Neural cell (in vitro differentiated cells): Measurements from ENCODE around the gene FYCO1. TPM values are rescaled to one million over a fixed set of nuclear protein-coding genes. Genes with fewer than 3 reads are reported as not detected.

ENCODE experiments used
- H2AFZ ChIP-seq: fragments of 200-600, 300-800 bp; sonication (generic), shearing (Covaris generic); 2 replicates; pipeline ENCODE4 v1.6.0; 2014; ENCODE audit warnings: low read depth, mild to moderate bottlenecking, antibody characterized with exemption, low read length, moderate library complexity
- H3F3A ChIP-seq: fragments of 200-600 bp; shearing (Covaris generic); 2 replicates; pipeline ENCODE4 v1.6.1; 2016; ENCODE audit warnings: mild to moderate bottlenecking, moderate library complexity, mixed read lengths, antibody characterized with exemption, low read length; ENCODE audit not compliant: insufficient read depth, poor library complexity, severe bottlenecking
- H3K27ac ChIP-seq: fragments of 200-600, 300-800 bp; sonication (generic), shearing (Covaris generic); 2 replicates; pipeline ENCODE4 v1.5.1; 2014; ENCODE audit warnings: mild to moderate bottlenecking, low read length, moderate library complexity
- H3K27me3 ChIP-seq: fragments of 300-800, 200-600 bp; sonication (generic), shearing (Covaris generic); 2 replicates; pipeline ENCODE4 v1.6.0; 2014; ENCODE audit warnings: mild to moderate bottlenecking, low read depth, low read length, moderate library complexity; ENCODE audit not compliant: insufficient read depth
- H3K36me3 ChIP-seq: fragments of 300-800, 200-600 bp; sonication (generic), shearing (Covaris generic); 2 replicates; pipeline ENCODE4 v1.5.1; 2014; ENCODE audit warnings: mild to moderate bottlenecking, antibody characterized with exemption, low read length, moderate library complexity; ENCODE audit not compliant: insufficient read depth
- H3K4me2 ChIP-seq: fragments of 300-800, 200-600 bp; sonication (generic), shearing (Covaris generic); 2 replicates; pipeline ENCODE4 v1.6.0; 2014; ENCODE audit warnings: mild to moderate bottlenecking, low read length
- H3K4me3 ChIP-seq: fragments of 300-800, 200-600 bp; sonication (generic), shearing (Covaris generic); 2 replicates; pipeline ENCODE4 v1.5.1; 2014; ENCODE audit warnings: mild to moderate bottlenecking, low read length, moderate library complexity
- H3K79me2 ChIP-seq: fragments of 200-600 bp; shearing (Covaris generic); replicated peaks from 2 replicates; pipeline ENCODE4 v1.6.0; 2014; ENCODE audit warnings: mild to moderate bottlenecking, low read length, moderate library complexity; ENCODE audit not compliant: insufficient read depth
- H3K9ac ChIP-seq: fragments of 300-800, 200-600 bp; sonication (generic), shearing (Covaris generic); 2 replicates; pipeline ENCODE4 v1.6.1; 2016; ENCODE audit warnings: mild to moderate bottlenecking, low read length, mixed read lengths
- H3K9me2 ChIP-seq: fragments of 200-600 bp; shearing (Covaris generic); 2 replicates; pipeline ENCODE4 v1.6.1; 2016; ENCODE audit warnings: mild to moderate bottlenecking, low read length, mixed read lengths; ENCODE audit not compliant: insufficient read depth
- H3K9me3 ChIP-seq: fragments of 200-600, 300-800 bp; sonication (generic), shearing (Covaris generic); 2 replicates; pipeline ENCODE4 v1.6.1; 2016; ENCODE audit warnings: mild to moderate bottlenecking, mixed run types, low read length, moderate library complexity, mixed read lengths
- H4K20me1 ChIP-seq: fragments of 200-600 bp; shearing (Covaris generic); 2 replicates; pipeline ENCODE4 v1.6.1; 2016; ENCODE audit warnings: mild to moderate bottlenecking, mixed run types; ENCODE audit not compliant: insufficient read depth
- CTCF ChIP-seq: fragments of 450-650 bp; IDR thresholded peaks from 2 replicates; pipeline ENCODE4 v1.5.1; 2014; ENCODE audit warnings: antibody characterized with exemption, mild to moderate bottlenecking, moderate library complexity; ENCODE audit not compliant: poor library complexity, severe bottlenecking
- EP300 ChIP-seq: fragments of 450-650 bp; conservative IDR thresholded peaks from 2 replicates; pipeline ENCODE4 v1.6.1; 2014; ENCODE audit warnings: antibody characterized with exemption, mild to moderate bottlenecking, moderate library complexity; ENCODE audit not compliant: poor library complexity, severe bottlenecking
- EZH2 ChIP-seq: fragments of 200-600, 300-800 bp; shearing (Covaris generic), sonication (generic); IDR thresholded peaks from 2 replicates; pipeline ENCODE4 v1.6.1; 2014; ENCODE audit warnings: antibody characterized with exemption, low read length, borderline replicate concordance, mild to moderate bottlenecking; ENCODE audit not compliant: insufficient read depth, poor library complexity, severe bottlenecking
- MXI1 ChIP-seq: fragments of 450-650 bp; conservative IDR thresholded peaks from 2 replicates; pipeline ENCODE4 v1.6.1; 2014; ENCODE audit warnings: antibody characterized with exemption, mild to moderate bottlenecking; ENCODE audit not compliant: poor library complexity, severe bottlenecking
- POLR2AphosphoS5 ChIP-seq: IDR thresholded peaks from 2 replicates; pipeline ENCODE4 v1.6.1; 2012
- RAD21 ChIP-seq: fragments of 450-650 bp; conservative IDR thresholded peaks from 2 replicates; pipeline ENCODE4 v1.6.1; 2014; ENCODE audit warnings: antibody characterized with exemption, mild to moderate bottlenecking, moderate library complexity
- REST ChIP-seq: IDR thresholded peaks from 2 replicates; pipeline ENCODE4 v1.6.1; 2012; ENCODE audit warnings: borderline replicate concordance
- SMC3 ChIP-seq: fragments of 450-650 bp; conservative IDR thresholded peaks from 2 replicates; pipeline ENCODE4 v1.6.1; 2014; ENCODE audit warnings: antibody characterized with exemption, mild to moderate bottlenecking, moderate library complexity; ENCODE audit not compliant: poor library complexity
- TAF1 ChIP-seq: IDR thresholded peaks from 2 replicates; pipeline ENCODE4 v1.6.1; 2012; ENCODE audit warnings: low read depth
- polyA plus RNA-seq: library from polyadenylated mRNA; depleted of rRNA; stranded (reverse); fragments of >200 nt; gene quantifications from 2 replicates; pipeline ENCODE4 v1.2.3, GENCODE V29; 2014

FYCO1 gene
- polyA plus RNA-seq, 1 donor from 2014 or later, result 0.12 TPM

- Histone ChIP-seq H3K9me2 (no peaks in the 10 kb centered on the region), H3K79me2 (no peaks in the 10 kb centered on the region), H3K9ac (no peak overlapping the region), H3K4me3 (no peak overlapping the region), H3K4me2 (no peak overlapping the region), H3F3A (no peaks in the 10 kb centered on the region), H4K20me1 (no peaks in the 10 kb centered on the region), H3K36me3 (no peaks in the 10 kb centered on the region), H3K27me3 (no peaks in the 10 kb centered on the region), H2AFZ (no peak overlapping the region), H3K27ac (no peak overlapping the region), H3K9me3 (no peaks in the 10 kb centered on the region)
- TF ChIP-seq RAD21 (no peak), EZH2 (no peak), TAF1 (no peak), POLR2AphosphoS5 (no peak), REST (no peak), SMC3 (no peak), EP300 (no peak), MXI1 (no peak), CTCF (no peak)
These were observed 11.0 kb downstream of the FYCO1 start for GRCh38 chr3:45984331-45985312.

GRCh38 chr3:45983770-45984169 is 11.9 kb downstream of the FYCO1 start:
- H3K9ac ChIP-seq, result no peak overlapping the region
- H3K79me2 ChIP-seq, result no peaks in the 10 kb centered on the region
- H3K9me3 ChIP-seq, result no peaks in the 10 kb centered on the region
- no peak overlapping the region for H3K4me3 ChIP-seq
- no peak overlapping the region for H3K27ac ChIP-seq
- H3K4me2 ChIP-seq, result no peak overlapping the region
- H3K36me3 ChIP-seq, result no peaks in the 10 kb centered on the region
- H3F3A ChIP-seq, result no peaks in the 10 kb centered on the region
- no peak for TF ChIP-seq RAD21
- no peak for TF ChIP-seq EP300
- no peak for TF ChIP-seq CTCF
- no peak for TF ChIP-seq EZH2
- TF ChIP-seq MXI1, result no peak
- no peak for TF ChIP-seq REST
- no peak for TF ChIP-seq POLR2AphosphoS5
- TF ChIP-seq SMC3, result no peak
- TF ChIP-seq TAF1, result no peak
- no peaks in the 10 kb centered on the region for H3K27me3 ChIP-seq
- no peaks in the 10 kb centered on the region for H3K9me2 ChIP-seq
- H4K20me1 ChIP-seq, result no peaks in the 10 kb centered on the region
- no peak overlapping the region for H2AFZ ChIP-seq
